ENCODE results near the gene PAFAH2.

Gene PAFAH2

DNA sequence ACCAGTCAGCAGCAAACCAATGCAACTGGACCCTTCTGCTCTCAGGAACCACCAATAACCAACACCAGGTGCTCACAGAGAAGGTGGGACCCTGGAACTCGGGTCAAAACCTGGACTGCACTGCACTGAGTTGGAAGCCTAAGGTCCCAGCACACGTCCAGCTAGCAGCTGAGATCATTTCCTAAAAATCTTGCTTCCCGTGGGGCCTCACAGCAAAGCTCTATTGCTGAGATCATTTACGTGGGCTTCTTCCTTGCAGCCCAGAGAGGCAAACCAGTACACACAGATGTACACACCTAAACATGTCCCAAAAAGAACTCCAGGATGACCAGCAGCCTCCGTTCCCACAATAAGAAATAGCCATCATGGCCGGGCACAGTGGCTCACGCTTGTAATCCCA is 68.8 kb downstream of the PAFAH2 start:
- no peak for DNase-seq (ENCODE audit: low spot score)

GRCh38 chr1:25927521-25928265 is 70.2 kb downstream of the PAFAH2 start:
- DNase-seq (ENCODE audit: low spot score) = no peak

- no peak for DNase-seq (ENCODE audit: low spot score)
Observed at GRCh38 chr1:25926731-25927496, 70.9 kb downstream of the PAFAH2 start.

DNA sequence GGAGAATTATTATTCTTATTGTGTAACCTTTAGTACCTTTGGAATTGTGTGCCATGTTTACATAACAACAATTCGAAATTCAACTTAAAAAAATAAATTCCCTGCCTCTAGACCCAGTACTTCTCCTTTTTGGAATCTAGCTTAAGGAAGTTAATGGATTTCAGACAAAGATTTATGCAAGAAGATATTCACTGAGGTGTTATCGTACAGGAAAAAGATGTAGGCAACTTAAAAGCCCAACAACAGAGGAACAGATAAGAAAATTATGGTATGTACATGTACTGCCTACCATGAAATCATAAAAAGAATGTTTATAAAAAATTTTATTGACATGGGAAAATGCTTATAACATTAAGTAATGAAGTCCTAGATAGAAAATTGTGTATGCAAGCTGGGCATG is 73.4 kb downstream of the PAFAH2 start:
- no peak for DNase-seq (ENCODE audit: low spot score)

GRCh38 chr1:25922971-25923552 is 74.8 kb downstream of the PAFAH2 start:
- DNase-seq (ENCODE audit: low spot score) = peak; percentile 50

- peak; percentile 63 for DNase-seq (ENCODE audit: low spot score)
Observed at GRCh38 chr1:25922056-25922970, 75.5 kb downstream of the PAFAH2 start.

- DNase-seq (ENCODE audit: low spot score) = no peak
Observed at GRCh38 chr1:25918615-25919014, 79.2 kb downstream of the PAFAH2 start.

GRCh38 chr1:25917996-25918395 is 79.9 kb downstream of the PAFAH2 start:
- DNase-seq (ENCODE audit: low spot score) = no peak

DNA sequence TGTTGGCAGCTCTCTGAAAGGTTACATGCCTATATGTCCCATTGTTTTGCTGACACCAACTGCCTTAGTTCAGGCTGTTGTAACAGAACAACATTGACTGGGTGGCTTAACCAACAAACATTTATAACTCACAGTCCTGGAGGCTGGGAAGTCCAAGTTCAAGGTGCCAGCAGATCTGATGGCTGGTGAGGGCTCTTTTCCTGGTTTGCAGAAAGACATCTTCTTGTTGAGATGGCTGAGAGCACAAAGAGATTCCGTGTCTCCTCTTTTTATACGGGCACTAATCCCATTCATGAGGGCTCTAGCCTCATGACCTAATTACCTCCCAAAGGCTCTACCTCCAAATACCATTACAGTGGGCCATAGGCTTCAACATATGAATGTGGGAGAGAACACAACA is 81.4 kb downstream of the PAFAH2 start:
- DNase-seq (ENCODE audit: low spot score) = no peak

- DNase-seq (ENCODE audit: low spot score) = peak; percentile 38
Observed at GRCh38 chr1:25914074-25914995, 83.5 kb downstream of the PAFAH2 start.

GRCh38 chr1:25913206-25913605 is 84.7 kb downstream of the PAFAH2 start:
- DNase-seq (ENCODE audit: low spot score) = no peak

GRCh38 chr1:25912076-25912831 is 85.6 kb downstream of the PAFAH2 start:
- peak; percentile 65 for DNase-seq (ENCODE audit: low spot score)

- DNase-seq (ENCODE audit: low spot score) = no peak
Observed at GRCh38 chr1:25911162-25911561, 86.7 kb downstream of the PAFAH2 start.

Data from AG20443 (cell line).